Right atrium auricular region (tissue), 2 donors: ENCODE data around the gene MCHR1. TPM values are rescaled to one million over a fixed set of nuclear protein-coding genes. Genes with fewer than 3 reads are reported as not detected.
"Not testable (repeated sequence)": the region's sequence is repeated elsewhere in the genome, so short reads cannot be mapped to it uniquely, and the experiment has no call there.

ENCODE experiments used
- DNase-seq: peaks from one replicate; pipeline ENCODE4 v3.0.0-alpha.2; 2019; ENCODE audit warnings: low spot score
- H3K27ac ChIP-seq, 2 donors: fragments of 200-600 bp; sonication (generic); 1 replicate in 1 of 2; 2 replicates in 1 of 2; pipeline ENCODE4 v1.5.1; 2016 to 2019
- H3K27me3 ChIP-seq, 2 donors: fragments of 200-600 bp; sonication (generic); one replicate each; pipeline versions ENCODE4 v1.5.1 to v1.6.0; 2017 to 2019
- H3K36me3 ChIP-seq: fragments of 200-600 bp; sonication (generic); one replicate; pipeline ENCODE4 v1.5.1; 2016
- H3K4me1 ChIP-seq, 2 donors: fragments of 200-600 bp; sonication (generic); one replicate each; pipeline versions ENCODE4 v1.5.1 to v1.6.0; 2017 to 2019
- H3K4me3 ChIP-seq, 2 donors: fragments of 200-600 bp; sonication (generic); 1 replicate in 1 of 2; 2 replicates in 1 of 2; pipeline ENCODE4 v1.5.1; 2017 to 2019; ENCODE audit warnings: mild to moderate bottlenecking in 1 of 2, moderate library complexity in 1 of 2
- H3K9me3 ChIP-seq, 2 donors: fragments of 200-600 bp; sonication (generic); one replicate each; pipeline ENCODE4 v1.5.1; 2019
- CTCF ChIP-seq, 2 donors: fragments of 200-600 bp; sonication (generic); IDR thresholded peaks; one replicate each; pipeline ENCODE4 v1.5.1; 2019; ENCODE audit warnings: antibody characterized with exemption in 2 of 2
- total RNA-seq, 2 donors: library from RNA; depleted of rRNA; stranded (reverse); fragments of >200 nt; gene quantifications; one replicate each; pipeline ENCODE4 v1.1.0, GENCODE V29; 2016

Gene MCHR1
- total RNA-seq, 2 donors from 2014 or later, result 2.0 TPM; not detected in 1

DNA sequence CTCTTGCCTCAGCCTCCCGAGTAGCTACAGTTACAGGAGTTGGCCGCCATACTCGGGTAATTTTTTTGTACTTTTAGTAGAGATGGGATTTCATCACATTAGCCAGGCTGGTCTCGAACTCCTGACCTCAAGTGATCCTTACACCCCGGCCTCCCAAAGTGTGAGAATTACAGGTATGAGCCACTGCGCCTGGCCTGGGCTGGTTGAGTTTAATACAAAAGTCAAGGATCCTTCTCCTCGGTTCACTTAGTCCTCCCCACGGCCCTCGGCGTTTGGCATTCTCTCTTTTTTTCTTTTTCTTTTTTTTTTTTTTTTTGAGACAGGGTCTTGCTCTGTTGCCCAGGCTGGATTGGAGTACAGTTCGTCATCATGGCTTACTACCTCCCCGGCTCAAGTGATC, 33.0 kb downstream of the MCHR1 start:
- no peaks in the 10 kb centered on the region for H3K36me3 ChIP-seq
- no peaks in the 10 kb centered on the region for H3K9me3 ChIP-seq
- DNase-seq, result no peak
- peak overlapping the region; percentile 58 to 84 for H3K27ac ChIP-seq
- no peaks in the 10 kb centered on the region for H3K27me3 ChIP-seq
- H3K4me1 ChIP-seq, result peaks cover 0 to 29% of the 10 kb centered on the region in 2 donors
- no peak overlapping the region for H3K4me3 ChIP-seq
- TF ChIP-seq CTCF (IDR thresholded peaks at IDR 0.05), result no peak

DNA sequence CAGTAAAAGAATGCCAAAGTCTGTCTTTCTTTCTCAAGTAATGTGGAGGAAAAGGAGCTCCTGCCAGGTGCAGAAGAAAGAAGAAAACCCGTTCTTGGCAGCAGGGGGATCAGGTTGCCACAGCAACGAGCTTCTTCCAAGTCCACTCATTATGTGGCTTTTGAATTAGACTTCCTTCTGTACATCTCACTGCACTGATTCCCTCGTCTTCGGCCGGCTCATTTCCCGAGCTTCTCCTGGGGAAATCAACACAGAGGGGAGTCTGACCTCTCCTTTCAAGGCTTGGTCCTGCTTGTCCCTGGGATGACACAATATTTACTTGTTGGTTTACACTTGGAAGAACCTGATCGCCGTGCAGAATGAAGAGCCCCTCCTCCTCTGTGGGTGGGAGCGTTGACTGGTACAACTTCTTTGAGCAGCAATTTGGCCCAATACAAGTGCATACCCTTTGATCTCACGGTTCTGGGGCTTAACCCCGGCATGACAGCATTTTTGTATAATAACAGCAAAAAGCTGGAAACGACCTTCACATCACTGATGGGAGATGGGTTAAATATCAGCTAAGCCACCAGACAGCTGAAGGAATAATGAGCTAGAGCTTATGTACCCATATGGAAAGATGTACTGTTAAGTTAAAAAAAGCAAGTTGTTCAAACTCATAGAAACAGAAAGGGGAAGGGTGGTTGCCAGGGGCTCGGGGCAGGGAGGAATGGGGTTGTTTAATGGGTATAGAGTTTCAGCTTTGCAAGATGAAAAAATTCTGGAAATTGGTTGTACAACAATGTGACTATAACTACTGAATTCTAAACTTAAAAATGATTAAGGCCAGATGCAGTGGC, 35.4 kb downstream of the MCHR1 start:
- Histone ChIP-seq H3K27ac (no peak overlapping the region), H3K36me3 (no peaks in the 10 kb centered on the region), H3K27me3 (no peaks in the 10 kb centered on the region), H3K9me3 (no peaks in the 10 kb centered on the region), H3K4me1 (peaks cover 0 to 21% of the 10 kb centered on the region in 2 donors), H3K4me3 (no peak overlapping the region)
- TF ChIP-seq CTCF (IDR thresholded peaks at IDR 0.05), result no peak
- DNase-seq, result no peak

DNA sequence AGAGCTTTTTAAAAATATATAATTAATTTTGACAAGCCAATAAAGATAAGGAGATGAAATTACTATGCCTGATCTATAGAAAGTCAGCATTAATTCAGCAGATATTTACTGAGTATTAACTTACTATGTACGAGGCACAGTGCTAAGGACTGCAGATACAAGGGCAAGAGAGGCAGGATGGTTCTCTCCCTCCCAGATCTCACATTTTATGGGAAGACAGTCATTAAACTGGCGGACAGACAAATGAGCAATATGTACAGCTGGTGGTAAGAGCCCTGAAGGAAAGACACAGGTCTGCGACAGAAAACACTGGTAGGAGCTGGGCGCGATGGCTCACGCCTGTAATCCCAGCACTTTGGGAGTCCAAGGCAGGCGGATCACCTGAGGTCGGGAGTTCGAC, 36.8 kb downstream of the MCHR1 start:
- Histone ChIP-seq H3K9me3 (no peaks in the 10 kb centered on the region), H3K4me3 (no peak overlapping the region), H3K27ac (no peak overlapping the region), H3K27me3 (no peaks in the 10 kb centered on the region), H3K4me1 (peaks cover 0 to 15% of the 10 kb centered on the region in 2 donors), H3K36me3 (no peaks in the 10 kb centered on the region)
- no peak for DNase-seq
- TF ChIP-seq CTCF (IDR thresholded peaks at IDR 0.05), result no peak

- not testable (repeated sequence) for H3K9me3 ChIP-seq, H3K4me3 ChIP-seq, DNase-seq
Observed at GRCh38 chr22:40717657-40718056, 38.4 kb downstream of the MCHR1 start.

GRCh38 chr22:40718250-40719204, 39.2 kb downstream of the MCHR1 start:
- Histone ChIP-seq H3K9me3 (no peaks in the 10 kb centered on the region), H3K27ac (no peak overlapping the region), H3K27me3 (no peaks in the 10 kb centered on the region), H3K36me3 (no peaks in the 10 kb centered on the region), H3K4me3 (no peak overlapping the region), H3K4me1 (peaks cover 0 to 9% of the 10 kb centered on the region in 2 donors)
- TF ChIP-seq CTCF (IDR thresholded peaks at IDR 0.05), result no peak
- no peak for DNase-seq

More at GRCh38 chr22:40717657-40718056, 38.4 kb downstream of the MCHR1 start:
- not testable (repeated sequence) for H3K27ac ChIP-seq, H3K4me1 ChIP-seq, H3K27me3 ChIP-seq, H3K36me3 ChIP-seq

DNA sequence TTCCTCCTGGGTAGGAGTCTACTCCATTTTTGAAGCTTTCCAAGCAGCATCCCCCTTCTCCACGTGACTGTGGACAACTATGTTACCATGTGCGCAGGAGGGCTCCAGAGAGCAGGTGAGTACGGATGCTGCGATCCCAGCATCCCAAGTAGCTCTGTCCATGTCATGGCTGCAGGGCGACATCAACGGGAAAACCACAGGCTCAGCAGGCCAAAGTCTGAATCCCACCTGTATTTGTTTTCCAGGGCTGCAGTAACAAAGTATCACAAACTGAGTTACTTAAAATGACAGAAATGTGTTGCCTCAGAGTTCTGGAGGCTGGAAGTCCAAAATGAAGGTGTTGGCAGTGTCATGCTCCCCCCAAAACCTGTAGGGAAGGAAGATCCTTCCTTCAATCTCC, 40.3 kb downstream of the MCHR1 start:
- Histone ChIP-seq H3K4me1 (peaks cover 0 to 9% of the 10 kb centered on the region in 2 donors), H3K4me3 (no peak overlapping the region), H3K9me3 (no peaks in the 10 kb centered on the region), H3K36me3 (no peaks in the 10 kb centered on the region), H3K27me3 (no peaks in the 10 kb centered on the region), H3K27ac (no peak overlapping the region)
- no peak for DNase-seq
- TF ChIP-seq CTCF (IDR thresholded peaks at IDR 0.05), result no peak

DNA sequence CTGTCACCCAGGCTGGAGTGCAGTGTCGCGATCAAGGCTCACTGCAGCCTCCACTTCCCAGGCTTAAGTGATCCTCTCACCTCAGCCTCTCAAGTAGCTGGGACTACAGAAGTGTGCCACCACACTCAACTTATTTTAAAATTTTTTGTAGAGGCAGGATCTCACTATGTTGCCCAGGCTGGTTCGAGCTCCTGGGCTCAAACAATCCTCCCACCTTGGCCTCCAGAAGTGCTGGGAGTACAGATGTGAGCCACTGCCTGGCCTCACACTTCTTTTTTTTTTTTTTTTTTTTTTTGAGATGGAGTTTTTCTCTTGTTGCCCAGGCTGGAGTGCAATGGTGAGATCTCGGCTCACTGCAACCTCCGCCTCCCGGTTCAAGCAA, 40.9 kb downstream of the MCHR1 start:
- H3K4me3 ChIP-seq, H3K9me3 ChIP-seq, DNase-seq, H3K27ac ChIP-seq, H3K36me3 ChIP-seq, H3K4me1 ChIP-seq, H3K27me3 ChIP-seq: not testable (repeated sequence)
